Measurements from ENCODE around the gene TBCC. TPM values are rescaled to one million over a fixed set of nuclear protein-coding genes. Genes with fewer than 3 reads are reported as not detected.

TBCC gene
- total and polyA plus RNA-seq, 2 of the 8 experiments (the other 6 are each of a cell fraction or from before 2014, with no cell fraction given) = 22.7 to 25.5 TPM

DNA sequence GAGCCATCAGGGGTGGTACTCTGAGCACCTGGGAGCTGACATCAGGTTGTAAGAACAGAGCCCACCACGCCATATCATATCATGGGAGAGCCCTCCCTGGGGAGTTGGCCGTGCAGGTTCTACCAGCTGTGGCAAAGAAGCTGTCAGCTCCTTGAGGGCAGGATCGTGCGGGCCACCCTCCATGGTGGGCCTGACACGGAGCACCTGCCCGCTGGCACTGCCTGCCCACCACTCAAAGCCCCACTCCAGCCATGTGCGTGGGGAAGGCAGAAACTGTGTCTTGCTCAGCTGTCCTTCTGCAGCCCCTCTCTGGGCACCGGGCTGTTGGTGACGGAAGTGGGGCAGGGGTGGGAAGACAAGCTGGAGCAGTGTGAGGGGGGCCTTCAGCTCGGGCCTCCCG lies 37.8 kb downstream of the TBCC start:
- H2BK20ac ChIP-seq (ENCODE audit: low read length) = no peak overlapping the region
- no peak overlapping the region for H2AK5ac ChIP-seq (ENCODE audit: low read depth, low read length)
- H3K14ac ChIP-seq (ENCODE audit: insufficient read length) = no peak overlapping the region
- peaks cover 5 to 6% of the 10 kb centered on the region in 2 experiments; a peak in 1 of 4 replicates for H3K9me3 ChIP-seq (ENCODE audit: insufficient read depth in 2 of 2, low read depth in 1 of 2, low read length in 1 of 2)
- no peak overlapping the region for H2BK120ac ChIP-seq (replicated peaks; ENCODE audit: low read depth, low read length)
- H3K4ac ChIP-seq (replicated peaks; ENCODE audit: insufficient read length, low read depth, low read length) = no peak overlapping the region
- H3K79me1 ChIP-seq (ENCODE audit: low read depth, low read length) = no peaks in the 10 kb centered on the region
- no peaks in the 10 kb centered on the region for H3K36me3 ChIP-seq (ENCODE audit: control insufficient read depth in 2 of 4, insufficient read depth in 4 of 4, low read length in 3 of 4)
- FAIRE-seq (no peak), DNase-seq (ENCODE audit: low read depth in 1 of 2, low spot score in 2 of 2) (no peak)
- peaks cover 2% of the 10 kb centered on the region; the same call in 1 of the 2 replicates for H3K23me2 ChIP-seq (ENCODE audit: low read depth, low read length)
- no peaks in the 10 kb centered on the region for H4K20me1 ChIP-seq (replicated peaks in 1 of 2; ENCODE audit: control insufficient read depth in 1 of 2, insufficient read depth in 2 of 2, low read length in 2 of 2)
- H3K4me3 ChIP-seq (ENCODE audit: extremely low read depth in 1 of 4, insufficient read depth in 2 of 4, low read depth in 3 of 4, low read length in 4 of 4) = no peak overlapping the region
- ChIA-PET CTCF (ENCODE audit: partially characterized antibody) (interaction anchor here (0.6 to 1.8 kb wide), 5 partner anchors 17 to 1456 kb away, joined by 3 read pairs; no protein-coding TSS in a partner anchor), POLR2A (ENCODE audit: partially characterized antibody) (no interaction called here)
- no peak overlapping the region for H4K91ac ChIP-seq (replicated peaks; ENCODE audit: insufficient read length, low read length)
- peaks cover 2 to 11% (median 7%) of the 10 kb centered on the region in 4 experiments; a peak in 5 of 7 replicates for H3K4me1 ChIP-seq (replicated peaks in 1 of 4; ENCODE audit: control insufficient read depth in 3 of 4, insufficient read depth in 4 of 4, low read length in 3 of 4)
- H2BK5ac ChIP-seq (ENCODE audit: low read depth, low read length) = no peak overlapping the region
- H2AFZ ChIP-seq (ENCODE audit: low read length) = no peak overlapping the region
- no peak overlapping the region for H2BK12ac ChIP-seq (ENCODE audit: low read depth, low read length)
- H2BK15ac ChIP-seq (ENCODE audit: low read length) = no peak overlapping the region
- no peaks in the 10 kb centered on the region; a peak in 1 of 7 replicates for H3K27me3 ChIP-seq (replicated peaks in 1 of 4; ENCODE audit: control insufficient read depth in 3 of 4, extremely low read depth in 1 of 4, insufficient read depth in 3 of 4, low read length in 3 of 4)
- no peaks in the 10 kb centered on the region for H3K79me2 ChIP-seq (ENCODE audit: control insufficient read depth in 1 of 2, insufficient read depth in 2 of 2, low read length in 2 of 2)
- no peak overlapping the region for H3K18ac ChIP-seq (ENCODE audit: extremely low read depth, low read length)
- no peak overlapping the region for H3K23ac ChIP-seq (ENCODE audit: insufficient read length)
- H3K56ac ChIP-seq (replicated peaks; ENCODE audit: insufficient read length, low read depth, low read length) = no peak overlapping the region
- H4K5ac ChIP-seq (ENCODE audit: insufficient read length, low read depth, low read length) = no peak overlapping the region
- no peak overlapping the region for H3K27ac ChIP-seq (ENCODE audit: low read depth, low read length)
- no peak overlapping the region for H4K8ac ChIP-seq (ENCODE audit: extremely low read depth, insufficient read depth, low read length)
- H3K4me2 ChIP-seq (ENCODE audit: insufficient read depth in 1 of 2, low read depth in 2 of 2, low read length in 2 of 2) = no peak overlapping the region
- WGBS, 2 experiments (ENCODE audit: extremely low coverage in 1 of 2, insufficient coverage in 1 of 2, insufficient read length in 1 of 2, insufficient replicate concordance in 2 of 2, low coverage in 1 of 2, low lambda C conversion rate in 2 of 2, missing lambda C conversion rate in 1 of 2) = 95% methylated on average over 11 of the region's 11 CpGs; no CpG with 5 or more reads in 1 of the 2 experiments
- no peak overlapping the region for H3K9ac ChIP-seq (replicated peaks in 1 of 4; ENCODE audit: extremely low read depth in 1 of 4, low read depth in 3 of 4, low read length in 3 of 4)
- TF ChIP-seq RXRA (IDR thresholded peaks at IDR 0.05; ENCODE audit: insufficient read depth, low read depth, low read length) = no peak
- TF ChIP-seq GTF2F1 (IDR thresholded peaks at IDR 0.05; ENCODE audit: borderline replicate concordance, low read depth, low read length) = no peak
- TF ChIP-seq HDAC2 (IDR thresholded peaks at IDR 0.05; ENCODE audit: borderline replicate concordance in 1 of 2, low read depth in 2 of 2, low read length in 2 of 2) = no peak
- no peak for TF ChIP-seq ASH2L (IDR thresholded peaks at IDR 0.05; ENCODE audit: low read length)
- no peak for TF ChIP-seq TAF1 (IDR thresholded peaks at IDR 0.05; ENCODE audit: low read depth, low read length)
- no peak for TF ChIP-seq CHD1 (IDR thresholded peaks at IDR 0.05; ENCODE audit: low read depth, low read length)
- no peak for TF ChIP-seq MAFK (IDR thresholded peaks at IDR 0.05; ENCODE audit: low read depth, low read length)
- no peak for TF ChIP-seq HDAC6 (IDR thresholded peaks at IDR 0.05; ENCODE audit: low read depth, low read length)
- no peak for TF ChIP-seq JUND (IDR thresholded peaks at IDR 0.05; ENCODE audit: low read length)
- TF ChIP-seq RNF2 (IDR thresholded peaks at IDR 0.05; ENCODE audit: borderline replicate concordance, low read depth, low read length, missing control alignments, poor library complexity, severe bottlenecking) = no peak
- no peak for TF ChIP-seq SIX5 (IDR thresholded peaks at IDR 0.05; ENCODE audit: low read depth, low read length)
- no peak for TF ChIP-seq SP1 (IDR thresholded peaks at IDR 0.05; ENCODE audit: low read depth, low read length)
- TF ChIP-seq JUN (IDR thresholded peaks at IDR 0.05; ENCODE audit: low read depth, low read length) = no peak
- TF ChIP-seq YY1 (IDR thresholded peaks at IDR 0.05; ENCODE audit: low read depth, low read length) = no peak
- TF ChIP-seq TCF12 (IDR thresholded peaks at IDR 0.05; ENCODE audit: low read depth, low read length) = no peak
